Activated CD4-positive, alpha-beta memory T cell treated with anti-CD3 and anti-CD28 coated beads, Interleukin-2, amount 10 ng/mL, durations not matched to agents 7 days and 5 days (primary cell): ENCODE data around the gene MFN2. TPM values are rescaled to one million over a fixed set of nuclear protein-coding genes. Genes with fewer than 3 reads are reported as not detected.

Experiments used
- CTCF ChIA-PET: fragments of 350-600 bp; sonication (Branson Sonifier 250); formaldehyde crosslinking; loops from one replicate; lab custom pipeline; 2021; ENCODE audit warnings: antibody characterized with exemption, inconsistent platforms; lab: Charles Lee
- POLR2A ChIA-PET: fragments of 350-600 bp; sonication (Branson Sonifier 250); formaldehyde crosslinking; loops from one replicate; lab custom pipeline; 2021; ENCODE audit warnings: antibody characterized with exemption; lab: Charles Lee
- DNase-seq: peaks from one replicate; pipeline ENCODE4 v3.0.0-alpha.2; 2020
- H3K27ac Mint-ChIP-seq: one replicate; pipeline ENCODE4 v1.8.0; 2021; ENCODE audit warnings: mild to moderate bottlenecking, mixed read lengths
- H3K27me3 Mint-ChIP-seq: one replicate; pipeline ENCODE4 v1.8.0; 2021; ENCODE audit warnings: mixed read lengths
- H3K36me3 Mint-ChIP-seq: one replicate; pipeline ENCODE4 v1.8.0; 2021; ENCODE audit warnings: low read depth, mixed read lengths
- H3K4me1 Mint-ChIP-seq: one replicate; pipeline ENCODE4 v1.8.0; 2021; ENCODE audit warnings: mixed read lengths
- H3K4me3 Mint-ChIP-seq: one replicate; pipeline ENCODE4 v1.8.0; 2021; ENCODE audit warnings: mild to moderate bottlenecking, mixed read lengths
- H3K9me3 Mint-ChIP-seq: one replicate; pipeline ENCODE4 v1.8.0; 2021; ENCODE audit warnings: mixed read lengths
- total RNA-seq, 2 experiments: library from RNA; stranded (reverse); gene quantifications; one replicate each; pipeline ENCODE4 v1.2.3, GENCODE V29; 2021

The MFN2 gene
- total RNA-seq, 2 experiments from 2014 or later = 51.4 to 52.1 TPM

DNA sequence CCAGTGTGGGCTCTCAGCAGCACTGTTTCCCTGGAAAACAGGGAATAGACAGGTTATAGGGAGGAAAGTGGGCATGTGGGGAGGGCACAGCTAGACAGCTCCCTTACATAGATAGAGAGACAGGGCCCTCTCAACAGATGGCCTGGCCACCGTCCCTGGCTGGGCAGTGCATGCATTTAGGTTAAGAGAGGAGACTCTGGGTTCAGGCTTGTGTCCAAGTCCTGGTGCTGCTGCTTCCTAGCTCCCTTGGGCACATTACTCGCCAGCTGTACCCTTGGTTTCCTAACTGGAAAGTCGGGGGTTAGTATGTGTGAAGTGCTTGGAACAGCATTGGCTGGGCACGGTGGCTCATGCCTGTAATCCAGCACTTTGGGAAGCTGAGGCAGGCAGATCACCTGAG lies 36.6 kb upstream of the MFN2 start:
- Mint-ChIP-seq H3K9me3 (peaks cover 6% of the 10 kb centered on the region), H3K4me1 (peaks cover 3% of the 10 kb centered on the region), H3K36me3 (peaks cover 14% of the 10 kb centered on the region), H3K4me3 (no peak overlapping the region), H3K27ac (no peak overlapping the region), H3K27me3 (no peaks in the 10 kb centered on the region)
- no peak for DNase-seq
- POLR2A ChIA-PET = interaction anchor here (0.8 kb wide), 1 partner anchor 34 kb away, joined by 3 read pairs; no protein-coding TSS in a partner anchor
- CTCF ChIA-PET = no interaction called here

DNA sequence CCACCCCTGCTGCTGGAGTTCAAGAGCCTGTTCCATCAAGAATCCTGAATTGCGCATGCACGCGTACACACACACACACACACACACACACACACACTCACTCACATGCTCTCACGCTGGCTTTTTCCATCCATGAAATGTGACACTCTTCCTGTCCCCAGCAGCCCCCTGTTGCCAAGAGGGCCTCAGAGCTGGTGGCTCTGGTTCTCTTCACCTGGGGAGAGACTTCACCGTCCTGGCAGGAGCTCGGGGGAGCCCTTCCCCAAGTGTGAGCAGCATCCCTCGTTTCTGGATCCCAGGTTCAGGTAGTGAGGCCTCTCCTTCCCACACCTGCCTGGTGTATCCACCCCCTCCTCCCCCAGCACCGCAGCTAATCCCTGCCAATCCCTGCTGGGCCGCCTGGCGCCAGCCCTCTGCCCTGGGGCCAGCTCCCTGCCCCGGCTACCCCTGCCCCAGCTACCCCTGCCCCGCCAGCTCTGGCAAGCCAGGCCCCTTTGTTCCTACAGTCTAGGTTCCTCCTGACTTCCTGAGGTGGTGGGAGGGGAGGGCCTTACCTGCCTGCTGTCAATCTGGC lies 35.8 kb upstream of the MFN2 start:
- DNase-seq = no peak
- Mint-ChIP-seq H3K36me3 (peaks cover 14% of the 10 kb centered on the region), H3K4me3 (no peak overlapping the region), H3K27ac (no peak overlapping the region), H3K9me3 (peaks cover 9% of the 10 kb centered on the region), H3K4me1 (peaks cover 7% of the 10 kb centered on the region), H3K27me3 (no peaks in the 10 kb centered on the region)
- ChIA-PET CTCF (no interaction called here), POLR2A (interaction anchor here (1.0 to 4.5 kb wide), 2 partner anchors 35 to 37 kb away, joined by 3 to 20 read pairs; no protein-coding TSS in a partner anchor)

DNA sequence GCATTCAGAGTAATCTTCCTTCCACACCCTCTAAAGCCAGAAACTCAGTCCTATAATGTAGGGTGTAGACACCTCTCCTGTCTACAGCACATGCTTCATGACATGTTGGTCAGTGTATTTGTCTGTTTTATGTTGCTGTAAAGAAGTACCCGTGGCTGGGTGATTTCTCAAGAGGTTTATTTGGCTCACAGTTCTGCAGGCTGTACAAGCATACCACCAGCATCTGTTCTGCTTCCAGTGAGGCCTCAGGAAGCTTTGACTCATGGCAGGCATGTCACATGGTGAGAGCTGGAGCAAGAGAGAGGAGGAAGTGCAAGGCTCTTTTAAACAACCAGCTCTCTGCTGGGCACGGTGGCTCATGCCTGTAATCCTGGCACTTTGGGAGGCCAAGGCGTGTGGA lies 33.6 kb upstream of the MFN2 start:
- no peaks in the 10 kb centered on the region for H3K27me3 Mint-ChIP-seq
- no peak overlapping the region for H3K4me3 Mint-ChIP-seq
- CTCF ChIA-PET = no interaction called here
- peaks cover 7% of the 10 kb centered on the region for H3K4me1 Mint-ChIP-seq
- DNase-seq = no peak
- H3K9me3 Mint-ChIP-seq = peaks cover 9% of the 10 kb centered on the region
- POLR2A ChIA-PET = interaction anchor here (0.6 to 4.5 kb wide), 4 partner anchors 34 to 39 kb away, joined by 3 to 20 read pairs (median 4); partner anchors contain the start of gene MFN2
- H3K27ac Mint-ChIP-seq = no peak overlapping the region
- peaks cover 14% of the 10 kb centered on the region for H3K36me3 Mint-ChIP-seq

DNA sequence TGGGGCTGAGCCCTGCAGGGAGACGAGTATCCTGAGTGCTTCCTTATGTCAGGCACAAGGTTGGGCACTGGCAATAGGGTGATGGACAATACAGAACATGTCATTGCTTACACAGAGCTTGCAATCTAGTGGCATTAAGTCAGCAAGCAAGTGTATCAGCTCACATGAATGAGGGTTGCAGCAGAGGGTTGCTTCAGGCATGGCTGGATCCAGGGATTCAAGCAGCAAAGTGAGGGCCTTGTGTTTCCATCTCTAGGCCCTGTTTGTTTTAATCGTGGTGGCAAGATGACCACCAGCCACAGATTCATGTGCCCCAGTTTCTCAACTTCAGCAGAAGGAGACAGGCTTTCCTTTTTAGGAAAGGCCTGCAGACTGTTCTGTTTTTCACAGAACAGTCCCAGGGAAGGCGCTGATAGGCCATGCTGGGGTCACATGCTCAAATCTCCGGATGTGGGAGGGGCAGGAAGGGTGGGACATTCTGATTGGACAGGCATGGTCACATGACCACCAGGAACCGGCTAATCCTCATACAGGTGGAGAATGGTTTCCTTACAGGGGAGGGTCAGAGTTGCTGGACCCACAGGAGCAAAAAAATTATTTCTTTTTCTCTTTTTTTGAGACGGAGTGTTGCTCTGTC lies 31.3 kb upstream of the MFN2 start:
- ChIA-PET POLR2A (interaction anchor here (0.8 to 4.5 kb wide), 2 partner anchors 24 to 39 kb away, joined by 3 to 20 read pairs; no protein-coding TSS in a partner anchor), CTCF (no interaction called here)
- DNase-seq = no peak
- no peak overlapping the region for H3K27ac Mint-ChIP-seq
- no peak overlapping the region for H3K4me3 Mint-ChIP-seq
- no peaks in the 10 kb centered on the region for H3K27me3 Mint-ChIP-seq
- peaks cover 18% of the 10 kb centered on the region for H3K36me3 Mint-ChIP-seq
- peaks cover 9% of the 10 kb centered on the region for H3K9me3 Mint-ChIP-seq
- peaks cover 14% of the 10 kb centered on the region for H3K4me1 Mint-ChIP-seq

DNA sequence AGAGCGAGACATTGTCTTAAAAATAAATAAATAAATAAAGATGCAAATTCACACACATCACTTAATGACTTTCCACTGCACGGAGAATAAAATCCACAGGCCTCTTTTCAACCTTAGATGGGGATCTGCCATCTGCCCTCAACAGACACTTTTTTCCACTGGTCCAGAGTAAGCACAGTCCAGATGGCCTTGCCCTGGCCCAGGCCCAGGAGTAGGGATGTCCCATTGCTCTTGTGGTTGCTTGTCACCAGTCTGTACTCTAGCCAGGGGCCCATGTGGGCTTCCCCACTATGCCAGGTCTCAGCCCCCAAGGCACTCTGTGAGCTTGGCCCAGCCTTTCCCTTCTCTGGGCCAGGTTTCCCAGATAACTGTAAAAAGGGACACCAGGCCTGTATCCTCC lies 28.3 kb upstream of the MFN2 start:
- Mint-ChIP-seq H3K36me3 (peaks cover 11% of the 10 kb centered on the region), H3K27ac (no peak overlapping the region), H3K4me1 (peaks cover 13% of the 10 kb centered on the region), H3K4me3 (no peak overlapping the region), H3K27me3 (no peaks in the 10 kb centered on the region), H3K9me3 (peaks cover 3% of the 10 kb centered on the region)
- ChIA-PET POLR2A (interaction anchor here (1.2 to 1.4 kb wide), 2 partner anchors 26 to 42 kb away, joined by 3 to 5 read pairs; partner anchors contain the start of gene KIAA2013), CTCF (no interaction called here)
- DNase-seq = no peak

DNA sequence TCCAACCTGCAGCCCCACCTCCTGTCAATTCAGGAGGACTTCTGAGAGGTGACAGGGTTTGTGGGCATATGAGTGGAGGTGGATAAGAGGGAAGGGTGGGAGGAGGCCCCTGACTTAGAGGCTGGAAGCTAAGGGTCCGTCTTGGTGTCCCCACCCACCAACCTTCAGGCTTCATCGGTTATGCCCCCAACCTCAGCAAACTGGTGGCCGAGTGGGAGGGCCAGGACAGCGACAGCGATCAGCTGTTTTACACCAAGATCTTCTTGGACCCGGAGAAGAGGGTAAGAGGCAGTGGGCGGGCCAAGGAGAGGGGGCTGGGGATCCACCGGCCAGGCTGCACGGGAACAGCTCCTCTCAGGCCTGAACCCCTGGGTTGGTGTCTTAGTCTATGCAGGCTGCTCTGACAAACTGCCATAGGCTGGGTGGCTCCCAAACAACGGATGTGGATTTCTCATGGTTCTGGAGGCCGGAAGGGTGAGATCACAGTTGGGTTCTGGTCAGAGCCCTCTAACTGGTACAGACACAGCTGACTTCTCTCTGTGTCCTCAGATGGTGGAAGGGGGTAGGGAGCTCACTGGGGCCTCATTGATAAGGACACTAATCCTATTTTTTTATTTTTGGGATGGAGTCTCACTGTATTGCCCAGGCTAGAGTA lies 27.7 kb upstream of the MFN2 start:
- Mint-ChIP-seq H3K27me3 (no peaks in the 10 kb centered on the region), H3K4me1 (peaks cover 13% of the 10 kb centered on the region), H3K27ac (peak overlapping the region; percentile 56), H3K4me3 (no peak overlapping the region), H3K36me3 (peaks cover 11% of the 10 kb centered on the region), H3K9me3 (peaks cover 3% of the 10 kb centered on the region)
- no peak for DNase-seq
- ChIA-PET POLR2A (interaction anchor here (1.2 to 1.4 kb wide), 2 partner anchors 26 to 42 kb away, joined by 3 to 5 read pairs; partner anchors contain the start of gene KIAA2013), CTCF (no interaction called here)

DNA sequence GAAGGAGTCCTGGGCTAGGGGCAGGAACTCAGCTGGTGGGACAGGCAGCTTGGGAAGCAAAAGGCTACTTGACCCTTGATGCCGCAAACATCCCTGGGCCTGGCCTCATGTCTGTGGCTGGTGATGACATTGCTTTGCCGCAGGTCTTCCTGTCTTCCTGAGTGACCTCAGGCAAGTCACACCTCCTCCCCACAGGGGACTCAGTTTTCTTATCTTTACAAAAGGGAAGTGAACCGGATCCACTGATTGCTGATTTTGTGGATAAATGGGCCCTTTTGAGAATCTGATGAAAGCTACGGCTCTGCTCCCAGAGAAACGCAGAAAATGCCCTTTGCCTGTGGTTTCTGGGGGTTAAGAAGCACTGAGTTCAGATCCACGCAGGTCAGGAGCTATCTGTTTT lies 25.0 kb upstream of the MFN2 start:
- Mint-ChIP-seq H3K9me3 (no peaks in the 10 kb centered on the region), H3K27ac (no peak overlapping the region), H3K4me1 (peaks cover 9% of the 10 kb centered on the region), H3K36me3 (peaks cover 6% of the 10 kb centered on the region), H3K4me3 (no peak overlapping the region), H3K27me3 (no peaks in the 10 kb centered on the region)
- CTCF ChIA-PET = no interaction called here
- DNase-seq = no peak
- POLR2A ChIA-PET = interaction anchor here (1.2 to 2.4 kb wide), 4 partner anchors 12 to 47 kb away, joined by 3 to 8 read pairs (median 4); no protein-coding TSS in a partner anchor

DNA sequence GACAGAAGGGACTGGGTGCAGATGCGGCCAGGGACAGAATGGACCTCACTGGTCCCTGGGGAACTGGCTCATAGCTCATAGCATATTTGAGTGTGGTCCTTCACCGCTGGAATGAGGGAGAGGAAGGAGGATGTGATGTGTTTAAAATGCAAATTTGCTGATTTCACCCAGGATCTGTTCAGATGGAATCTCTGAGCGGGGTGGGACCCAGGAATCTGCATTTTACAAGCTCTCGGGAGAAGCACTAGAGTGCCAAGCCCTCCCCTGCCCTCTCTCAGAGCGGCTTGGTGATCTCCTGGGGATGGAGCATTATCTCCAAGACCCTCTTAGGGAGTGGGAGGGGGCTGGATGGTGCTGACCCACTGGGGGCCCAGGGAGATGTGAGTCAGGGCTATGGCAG lies 22.8 kb upstream of the MFN2 start:
- Mint-ChIP-seq H3K9me3 (no peaks in the 10 kb centered on the region), H3K4me3 (no peak overlapping the region), H3K36me3 (peaks cover 3% of the 10 kb centered on the region), H3K27me3 (no peaks in the 10 kb centered on the region), H3K4me1 (peaks cover 6% of the 10 kb centered on the region), H3K27ac (no peak overlapping the region)
- CTCF ChIA-PET = no interaction called here
- POLR2A ChIA-PET = interaction anchor here (0.6 to 2.4 kb wide), 4 partner anchors 10 to 103 kb away, joined by 3 to 8 read pairs (median 5); no protein-coding TSS in a partner anchor
- DNase-seq = no peak

DNA sequence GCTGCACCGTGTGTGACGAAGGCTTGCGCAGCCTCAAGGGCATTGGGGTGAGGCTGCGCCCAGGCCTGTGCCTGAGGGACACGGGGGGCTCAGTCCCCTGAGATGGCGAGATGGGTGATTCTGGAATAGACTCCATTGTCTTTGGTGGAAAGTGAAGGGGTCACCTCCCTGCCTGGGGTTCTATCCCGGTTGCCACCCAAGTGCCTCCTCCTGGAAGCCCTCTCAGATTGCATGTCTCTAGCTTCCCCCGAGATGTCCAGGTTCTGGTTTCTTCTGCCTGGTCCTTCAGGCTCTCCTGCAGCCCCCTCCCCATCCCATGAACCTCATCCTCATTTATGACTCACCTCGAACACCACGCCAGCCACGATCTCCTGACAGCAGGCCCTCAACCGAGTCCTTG lies 22.3 kb upstream of the MFN2 start:
- Mint-ChIP-seq H3K4me3 (no peak overlapping the region), H3K27ac (no peak overlapping the region), H3K27me3 (no peaks in the 10 kb centered on the region), H3K4me1 (peaks cover 2% of the 10 kb centered on the region), H3K36me3 (no peaks in the 10 kb centered on the region), H3K9me3 (no peaks in the 10 kb centered on the region)
- DNase-seq = no peak
- CTCF ChIA-PET = no interaction called here
- POLR2A ChIA-PET = interaction anchor here (1.1 to 2.4 kb wide), 4 partner anchors 11 to 61 kb away, joined by 3 to 8 read pairs (median 6); partner anchors contain the start of gene MIIP

DNA sequence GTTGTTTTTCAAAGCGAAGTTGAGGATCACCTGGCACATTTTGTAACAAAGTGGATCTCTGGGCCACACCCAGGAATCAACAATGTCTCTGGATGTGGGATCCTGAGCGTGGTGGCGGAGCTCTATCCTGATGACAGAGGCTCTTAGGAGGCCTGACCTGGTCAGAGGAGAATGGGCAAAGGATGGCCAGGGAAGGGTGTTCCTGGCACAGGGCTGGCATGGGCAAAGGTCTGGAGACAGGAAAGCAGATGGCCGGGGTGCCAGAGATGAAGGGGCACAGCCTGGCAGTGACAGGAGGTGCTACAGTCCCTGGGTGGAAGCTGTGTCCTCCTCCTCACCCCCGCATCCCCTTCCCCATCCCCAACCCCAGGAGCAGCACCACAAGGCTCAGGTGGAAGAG lies 20.0 kb upstream of the MFN2 start:
- POLR2A ChIA-PET = no interaction called here
- H3K4me1 Mint-ChIP-seq = peaks cover 2% of the 10 kb centered on the region
- CTCF ChIA-PET = no interaction called here
- H3K27ac Mint-ChIP-seq = no peak overlapping the region
- no peaks in the 10 kb centered on the region for H3K9me3 Mint-ChIP-seq
- H3K4me3 Mint-ChIP-seq = no peak overlapping the region
- no peaks in the 10 kb centered on the region for H3K27me3 Mint-ChIP-seq
- no peaks in the 10 kb centered on the region for H3K36me3 Mint-ChIP-seq
- no peak for DNase-seq

DNA sequence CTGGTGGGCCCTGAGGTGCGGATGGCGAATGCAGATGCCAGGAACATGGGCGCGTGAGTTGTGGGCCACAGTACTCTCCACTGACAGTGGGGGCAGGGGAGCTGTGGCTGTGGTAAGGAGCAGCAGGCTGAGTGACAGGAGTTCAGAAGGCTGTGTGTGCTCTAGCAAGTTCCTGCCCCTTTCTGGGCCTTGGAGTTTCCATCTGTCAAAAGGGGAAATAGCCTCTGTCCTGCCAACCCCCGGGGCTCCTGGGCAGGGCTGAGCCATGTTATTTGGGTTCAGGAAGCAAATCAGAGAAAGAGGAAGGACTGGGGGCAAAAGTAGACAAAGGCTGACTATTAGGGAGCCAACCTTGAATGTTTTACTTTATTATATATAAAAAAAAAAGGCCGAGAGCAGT lies 19.5 kb upstream of the MFN2 start:
- H3K27ac Mint-ChIP-seq = no peak overlapping the region
- DNase-seq = no peak
- H3K9me3 Mint-ChIP-seq = no peaks in the 10 kb centered on the region
- ChIA-PET CTCF (no interaction called here), POLR2A (interaction anchor here (1.0 to 3.6 kb wide), 2 partner anchors 12 to 52 kb away, joined by 4 to 24 read pairs; no protein-coding TSS in a partner anchor)
- H3K36me3 Mint-ChIP-seq = no peaks in the 10 kb centered on the region
- no peaks in the 10 kb centered on the region for H3K4me1 Mint-ChIP-seq
- no peaks in the 10 kb centered on the region for H3K27me3 Mint-ChIP-seq
- H3K4me3 Mint-ChIP-seq = no peak overlapping the region

DNA sequence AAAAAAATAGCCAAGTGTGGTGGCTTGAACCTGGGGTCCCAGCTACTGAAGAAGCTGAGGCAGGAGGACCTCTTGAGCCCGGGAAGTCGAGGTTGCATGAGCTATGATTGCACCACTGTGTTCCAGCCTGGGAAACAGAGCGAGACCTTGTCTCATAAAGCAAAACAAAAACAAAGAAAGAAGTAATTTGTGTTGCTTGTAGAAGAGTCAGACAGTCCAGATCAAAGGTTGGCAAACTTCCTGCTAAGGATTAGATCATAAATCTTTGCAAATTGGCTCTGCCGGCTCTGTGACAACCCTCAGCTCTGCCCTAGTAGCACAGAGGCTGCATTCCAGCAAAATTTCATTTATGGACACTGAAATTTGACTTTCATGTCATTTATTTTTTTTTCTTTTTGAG lies 19.0 kb upstream of the MFN2 start:
- H3K27ac Mint-ChIP-seq = no peak overlapping the region
- POLR2A ChIA-PET = interaction anchor here (1.0 to 3.6 kb wide), 2 partner anchors 12 to 52 kb away, joined by 4 to 24 read pairs; no protein-coding TSS in a partner anchor
- DNase-seq = no peak
- H3K4me1 Mint-ChIP-seq = no peaks in the 10 kb centered on the region
- CTCF ChIA-PET = no interaction called here
- no peaks in the 10 kb centered on the region for H3K9me3 Mint-ChIP-seq
- no peak overlapping the region for H3K4me3 Mint-ChIP-seq
- H3K36me3 Mint-ChIP-seq = no peaks in the 10 kb centered on the region
- H3K27me3 Mint-ChIP-seq = no peaks in the 10 kb centered on the region

DNA sequence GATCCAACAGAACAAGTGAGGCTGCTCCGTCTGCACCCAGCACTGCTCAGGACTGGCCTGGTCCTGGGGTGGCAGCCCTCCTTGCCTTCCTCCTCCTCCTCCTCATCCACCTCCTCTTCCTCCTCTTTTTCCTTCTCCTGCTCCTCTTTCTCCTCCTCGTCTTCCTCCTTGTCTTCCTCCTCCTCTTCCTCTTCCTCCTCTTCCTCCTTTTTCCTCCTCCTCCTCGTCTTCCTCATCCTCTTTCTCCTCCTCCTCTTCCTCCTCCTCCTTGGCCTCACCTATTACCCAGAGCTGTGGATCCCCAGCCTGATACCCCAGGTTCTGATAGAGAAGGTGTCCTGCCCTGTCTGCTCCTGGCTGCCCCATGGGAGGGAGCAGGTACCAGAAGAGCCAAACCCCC lies 16.6 kb upstream of the MFN2 start:
- Mint-ChIP-seq H3K9me3 (no peaks in the 10 kb centered on the region), H3K27ac (no peak overlapping the region), H3K4me1 (no peaks in the 10 kb centered on the region), H3K4me3 (no peak overlapping the region), H3K27me3 (no peaks in the 10 kb centered on the region), H3K36me3 (peaks cover 4% of the 10 kb centered on the region)
- ChIA-PET CTCF (no interaction called here), POLR2A (interaction anchor here (0.8 to 3.6 kb wide), 3 partner anchors 10 to 75 kb away, joined by 3 to 24 read pairs (median 3); no protein-coding TSS in a partner anchor)
- DNase-seq = no peak
